Endometrial microvascular endothelial cells (primary cell): ENCODE data around the gene OR11L1. TPM values are rescaled to one million over a fixed set of nuclear protein-coding genes. Genes with fewer than 3 reads are reported as not detected.

Experiments used
- in situ Hi-C: cut with HindIII; loops from 2 replicates; pipeline ENCODE4 v1.10.0; 2017; ENCODE audit warnings: low sequenced_read_pairs, low pct_unique_long_range_greater_than_20kb; ENCODE audit errors: inconsistent ontology term
- total RNA-seq: library from RNA; depleted of rRNA; stranded (reverse); fragments of >200 nt; gene quantifications from one replicate; pipeline ENCODE4 v1.2.3, GENCODE V29; 2015; ENCODE audit errors: inconsistent ontology term

OR11L1 gene
- total RNA-seq, 1 donor from 2014 or later, result not detected

DNA sequence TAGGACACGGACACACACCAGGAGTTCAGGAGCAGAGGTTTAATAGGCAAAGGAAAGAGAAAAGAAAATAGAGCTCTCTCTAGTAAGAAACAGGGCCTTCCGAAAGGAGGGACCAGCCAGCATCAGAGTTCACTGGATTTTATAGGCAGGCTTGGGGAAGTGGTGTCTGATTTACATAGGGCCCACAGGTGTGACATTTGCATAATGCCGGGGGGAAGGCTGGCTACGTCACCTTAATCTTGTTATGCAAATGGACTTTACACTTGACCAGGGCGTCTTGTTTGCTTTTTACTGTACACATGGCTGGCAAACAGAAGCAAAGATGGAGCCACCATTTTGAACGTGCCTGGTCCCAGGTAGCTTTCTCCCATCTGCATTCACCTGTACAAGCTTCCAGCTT is 17.7 kb downstream of the OR11L1 start, which contains the start of gene OR14A16:
Gene OR14A16, minus strand, starts transcription at position 97 of the 400 bp plus-strand sequence. CDS start 8,390 bp downstream, outside the sequence.
- in situ Hi-C loops, result no loop called here

DNA sequence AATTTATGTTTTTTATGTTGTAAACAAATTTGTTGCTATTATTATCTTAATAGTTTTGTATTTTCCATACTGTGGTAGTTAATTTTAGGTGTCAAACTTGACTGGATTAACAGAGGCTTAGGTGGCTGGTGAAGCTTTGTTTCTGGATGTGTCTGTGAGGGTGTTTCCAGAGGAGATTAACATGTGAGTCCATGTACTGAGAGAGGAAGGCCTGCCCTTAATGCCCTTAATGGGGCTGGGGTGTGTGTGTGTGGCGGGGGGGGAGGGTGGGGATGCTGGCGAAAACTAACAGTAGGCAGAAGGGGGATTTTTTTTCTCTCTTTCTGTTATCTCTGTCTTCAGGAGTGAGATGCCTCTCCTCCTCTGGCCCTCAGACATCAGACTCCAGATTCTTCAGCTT is 19.6 kb downstream of the OR11L1 start:
- in situ Hi-C loops, result no loop called here

DNA sequence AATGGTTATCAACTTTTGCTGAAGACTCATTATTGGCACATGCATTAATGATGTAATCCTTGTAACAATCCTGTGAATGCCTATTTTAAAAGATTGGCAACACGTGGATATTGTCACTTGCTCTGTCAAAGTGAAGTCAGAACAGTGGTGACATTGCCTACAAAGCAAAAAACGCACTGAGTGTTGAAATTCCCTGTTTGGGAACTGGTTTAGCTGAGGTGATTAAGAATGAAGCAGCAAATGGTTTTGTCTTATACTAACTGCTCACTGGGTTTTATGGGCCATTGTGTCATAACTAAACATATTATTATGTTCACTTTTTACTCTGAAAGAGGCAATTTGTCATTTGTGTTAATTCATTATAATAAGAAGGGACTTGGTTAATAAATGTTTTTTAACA is 29.1 kb downstream of the OR11L1 start:
- in situ Hi-C loops, result no loop called here

DNA sequence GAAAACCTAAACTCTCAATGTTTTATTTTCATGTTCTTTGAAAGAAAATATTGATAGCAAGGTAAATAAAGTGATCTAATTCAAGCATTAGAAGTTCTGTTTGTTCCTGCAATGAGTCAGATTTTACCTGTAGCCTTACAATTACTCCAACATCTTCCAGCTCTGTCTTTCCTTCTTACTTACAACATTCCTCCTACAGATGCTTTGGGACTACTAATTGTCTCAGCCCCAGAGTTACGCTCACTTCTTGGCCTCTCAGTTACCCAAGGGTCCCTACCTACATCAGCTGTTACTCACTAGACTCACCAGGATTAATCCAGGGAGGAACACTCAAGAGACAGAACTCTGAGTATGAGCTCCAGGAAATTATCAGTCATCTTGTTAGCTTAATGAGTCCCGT is 44.2 kb downstream of the OR11L1 start:
- in situ Hi-C loops, result no loop called here

Other genes with a start within 250 kb of the OR11L1 start
- not detected for gene OR2G3, start 236.3 kb downstream of the OR11L1 start, total RNA-seq
- gene OR13G1, start 162.2 kb downstream of the OR11L1 start, total RNA-seq, result not detected
- gene OR6F1, start 125.2 kb downstream of the OR11L1 start, total RNA-seq, result not detected
- gene OR14K1, start 103.3 kb downstream of the OR11L1 start, total RNA-seq, result not detected
- gene OR14A2, start 93.8 kb downstream of the OR11L1 start, total RNA-seq, result not detected
- gene OR1C1, start 81.3 kb downstream of the OR11L1 start, total RNA-seq, result not detected
- gene OR14A16, start 17.8 kb downstream of the OR11L1 start, total RNA-seq, result not detected
- gene TRIM58, start 15.3 kb upstream of the OR11L1 start, total RNA-seq, result 0.65 TPM
- gene OR2W3, start 53.7 kb upstream of the OR11L1 start, total RNA-seq, result not detected
- not detected for gene OR2T8, start 78.4 kb upstream of the OR11L1 start, total RNA-seq
- gene OR2AJ1, start 83.0 kb upstream of the OR11L1 start, total RNA-seq, result not detected
- not detected for gene OR2L8, start 107.0 kb upstream of the OR11L1 start, total RNA-seq
- not detected for gene OR2AK2, start 123.3 kb upstream of the OR11L1 start, total RNA-seq
- not detected for gene OR2L5, start 171.8 kb upstream of the OR11L1 start, total RNA-seq
- gene OR2L2, start 188.2 kb upstream of the OR11L1 start, total RNA-seq, result not detected
- gene OR2L3, start 204.9 kb upstream of the OR11L1 start, total RNA-seq, result not detected